Loucy (cell line): ENCODE measurements around the gene SLC2A1.

Experiments used
- EZH2phosphoT487 ChIP-seq: fragments of 200-600 bp; IDR thresholded peaks from 2 replicates; pipeline ENCODE4 v1.6.1; 2018; ENCODE audit warnings: antibody characterized with exemption, mild to moderate bottlenecking, moderate library complexity, borderline replicate concordance
- TF ChIP-seq, protein P1 (sequence below): fragments of 200-600 bp; sonication (generic); conservative IDR thresholded peaks from 2 replicates; pipeline ENCODE4 v1.5.1; 2014; ENCODE audit warnings: mild to moderate bottlenecking, antibody characterized with exemption, low read length

DNA sequence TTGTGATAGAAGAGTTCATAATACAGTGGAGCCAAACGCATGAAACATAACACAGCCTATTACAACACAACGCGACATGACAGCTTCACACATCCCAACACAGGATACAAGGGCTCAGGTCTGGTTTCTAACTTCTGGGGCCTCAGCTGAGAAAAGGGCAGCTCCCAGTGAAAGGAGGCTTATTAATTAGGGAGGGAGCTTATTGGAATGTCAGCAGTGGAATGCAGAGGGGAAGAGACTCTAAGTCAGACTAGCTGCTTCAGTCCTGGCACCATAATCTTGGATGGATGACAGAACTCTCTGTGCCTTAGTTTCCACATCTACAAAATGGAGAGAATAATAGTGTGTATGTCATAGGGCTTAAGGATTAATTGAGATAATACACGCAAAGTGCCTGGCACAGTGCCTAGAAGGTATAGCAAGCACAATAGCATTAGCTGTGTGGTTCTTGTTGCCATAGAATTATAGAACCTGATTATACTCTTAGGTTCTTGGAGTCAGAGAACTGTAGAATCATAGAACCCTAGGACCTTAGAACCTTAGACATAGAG, 22.7 kb upstream of the SLC2A1 start:
- TF ChIP-seq, protein P1, sequence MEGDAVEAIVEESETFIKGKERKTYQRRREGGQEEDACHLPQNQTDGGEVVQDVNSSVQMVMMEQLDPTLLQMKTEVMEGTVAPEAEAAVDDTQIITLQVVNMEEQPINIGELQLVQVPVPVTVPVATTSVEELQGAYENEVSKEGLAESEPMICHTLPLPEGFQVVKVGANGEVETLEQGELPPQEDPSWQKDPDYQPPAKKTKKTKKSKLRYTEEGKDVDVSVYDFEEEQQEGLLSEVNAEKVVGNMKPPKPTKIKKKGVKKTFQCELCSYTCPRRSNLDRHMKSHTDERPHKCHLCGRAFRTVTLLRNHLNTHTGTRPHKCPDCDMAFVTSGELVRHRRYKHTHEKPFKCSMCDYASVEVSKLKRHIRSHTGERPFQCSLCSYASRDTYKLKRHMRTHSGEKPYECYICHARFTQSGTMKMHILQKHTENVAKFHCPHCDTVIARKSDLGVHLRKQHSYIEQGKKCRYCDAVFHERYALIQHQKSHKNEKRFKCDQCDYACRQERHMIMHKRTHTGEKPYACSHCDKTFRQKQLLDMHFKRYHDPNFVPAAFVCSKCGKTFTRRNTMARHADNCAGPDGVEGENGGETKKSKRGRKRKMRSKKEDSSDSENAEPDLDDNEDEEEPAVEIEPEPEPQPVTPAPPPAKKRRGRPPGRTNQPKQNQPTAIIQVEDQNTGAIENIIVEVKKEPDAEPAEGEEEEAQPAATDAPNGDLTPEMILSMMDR, result no peak
- no peak for TF ChIP-seq EZH2phosphoT487
